OCI-LY7 (cell line): ENCODE measurements around the gene NLRP9. TPM values are rescaled to one million over a fixed set of nuclear protein-coding genes. Genes with fewer than 3 reads are reported as not detected.

Source experiments
- BruUV-seq: library from RNA; stranded (reverse); fragments of 400-500 nt; replicated peaks from 2 replicates; lab custom pipeline; 2021; lab: Mats Ljungman, UMichigan
- CTCF ChIA-PET: fragments of 300-600 bp; sonication (Branson Sonifier 250); formaldehyde crosslinking; loops from one replicate; lab custom pipeline; 2022; ENCODE audit warnings: antibody characterized with exemption; ENCODE audit not compliant: unreplicated experiment; lab: Charles Lee
- POLR2A ChIA-PET: fragments of 300-600 bp; sonication (Branson Sonifier 250); formaldehyde crosslinking; loops from one replicate; lab custom pipeline; 2022; ENCODE audit warnings: antibody characterized with exemption; lab: Charles Lee
- DNase-seq: peaks from one replicate; pipeline ENCODE4 v3.0.0-alpha.2; 2015; ENCODE audit warnings: low spot score
- H2AFZ ChIP-seq: fragments of 200-600 bp; sonication (generic), shearing (Covaris generic); 2 replicates; pipeline ENCODE4 v1.6.1; 2014; ENCODE audit warnings: mild to moderate bottlenecking, antibody characterized with exemption, low read length, moderate library complexity
- H3K27ac ChIP-seq: fragments of 200-600 bp; sonication (generic); 2 replicates; pipeline ENCODE4 v1.5.1; 2014; ENCODE audit warnings: mixed run types, low read depth, mild to moderate bottlenecking, moderate library complexity, low read length, inconsistent platforms; ENCODE audit not compliant: poor library complexity, severe bottlenecking
- H3K36me3 ChIP-seq: fragments of 200-600 bp; sonication (generic); 2 replicates; pipeline ENCODE4 v1.6.1; 2014; ENCODE audit warnings: mild to moderate bottlenecking, antibody characterized with exemption, low read length, moderate library complexity, mixed read lengths; ENCODE audit not compliant: insufficient read depth
- H3K4me1 ChIP-seq: fragments of 200-600 bp; sonication (generic); 2 replicates; pipeline ENCODE4 v1.5.1; 2014; ENCODE audit warnings: mild to moderate bottlenecking, low read length; ENCODE audit not compliant: insufficient read depth, poor library complexity, severe bottlenecking
- H3K4me2 ChIP-seq: fragments of 200-600 bp; sonication (generic); 2 replicates; pipeline ENCODE4 v1.6.1; 2014; ENCODE audit warnings: mild to moderate bottlenecking, low read length
- H3K4me3 ChIP-seq: fragments of 200-600 bp; sonication (generic); 2 replicates; pipeline ENCODE4 v1.5.1; 2014; ENCODE audit warnings: mild to moderate bottlenecking, low read depth, low read length; ENCODE audit not compliant: poor library complexity, severe bottlenecking
- H3K79me2 ChIP-seq: fragments of 200-600 bp; sonication (generic); 2 replicates; pipeline ENCODE4 v1.6.1; 2016; ENCODE audit warnings: low read depth, mild to moderate bottlenecking, low read length, moderate library complexity, mixed read lengths; ENCODE audit not compliant: insufficient read depth
- H3K9me2 ChIP-seq: fragments of 200-600 bp; sonication (generic); 2 replicates; pipeline ENCODE4 v1.6.1; 2016; ENCODE audit warnings: mild to moderate bottlenecking, low read length, mixed read lengths; ENCODE audit not compliant: insufficient read depth
- H3K9me3 ChIP-seq: fragments of 200-600 bp; sonication (generic); 2 replicates; pipeline ENCODE4 v1.6.1; 2014; ENCODE audit warnings: mild to moderate bottlenecking, mixed run types, low read length, mixed read lengths
- H4K20me1 ChIP-seq: fragments of 200-600 bp; sonication (generic); 2 replicates; pipeline ENCODE4 v1.6.1; 2014; ENCODE audit warnings: mild to moderate bottlenecking, antibody characterized with exemption, low read length, moderate library complexity, mixed read lengths; ENCODE audit not compliant: insufficient read depth
- EZH2phosphoT487 ChIP-seq: fragments of 200-600 bp; sonication (generic); IDR thresholded peaks from 2 replicates; pipeline ENCODE4 v1.6.1; 2018; ENCODE audit warnings: low read depth, borderline replicate concordance, mild to moderate bottlenecking, mixed run types, antibody characterized with exemption, low read length, moderate library complexity, mixed read lengths
- intact Hi-C: fragments of 100-400 bp; cut with micrococcal nuclease; formaldehyde crosslinking; loops from one replicate; pipeline ENCODE4 v1.10.0; 2022; ENCODE audit not compliant: unreplicated experiment
- total RNA-seq, 2 experiments: library from RNA; depleted of rRNA in 1 of 2; stranded (reverse); fragments of >200 nt in 1 of 2; shearing (Covaris generic) in 1 of 2; gene quantifications; 2 replicates each; pipeline ENCODE4 v1.2.3, GENCODE V29; 2014 to 2022
- TF ChIP-seq, protein P1 (sequence below): fragments of 200-600 bp; sonication (generic); conservative IDR thresholded peaks from 2 replicates; pipeline ENCODE4 v1.5.1; 2014; ENCODE audit warnings: mild to moderate bottlenecking, antibody characterized with exemption, low read length, moderate library complexity, mixed read lengths

NLRP9 gene
- total RNA-seq, 2 experiments from 2014 or later: not detected

DNA sequence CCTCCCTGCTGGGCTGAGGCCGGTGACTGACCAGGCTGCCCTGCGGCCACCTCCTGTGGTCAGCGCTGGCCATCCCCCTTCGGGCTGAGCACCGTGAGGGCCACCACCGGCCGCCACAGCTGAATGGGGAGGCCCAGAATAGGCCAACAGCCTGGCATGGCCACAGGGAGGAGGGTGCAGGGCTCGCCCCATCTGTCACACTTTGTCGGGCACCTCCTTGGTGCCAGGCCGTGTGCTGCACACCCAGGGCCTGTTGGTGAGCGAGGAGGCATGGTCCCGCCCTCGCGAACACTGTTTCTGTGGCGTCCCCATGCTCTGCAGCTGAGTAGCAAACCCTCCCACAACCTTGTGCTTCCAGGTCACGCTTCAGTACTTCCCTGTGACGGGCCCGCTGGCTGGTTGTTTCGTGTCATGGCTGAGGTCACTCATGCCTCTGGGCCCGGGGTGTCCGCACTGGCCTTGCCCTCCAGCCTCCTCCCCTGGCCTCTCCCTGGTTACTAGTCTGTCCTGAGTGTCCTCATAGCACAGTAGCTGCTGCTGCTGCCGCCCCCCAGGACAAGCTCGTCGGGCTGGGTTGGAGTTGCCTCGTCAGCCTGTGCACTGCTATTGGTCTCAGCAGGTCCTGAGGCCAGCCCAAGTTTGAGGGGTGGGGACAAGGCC is 48.0 kb downstream of the NLRP9 start:
- TF ChIP-seq, protein P1, sequence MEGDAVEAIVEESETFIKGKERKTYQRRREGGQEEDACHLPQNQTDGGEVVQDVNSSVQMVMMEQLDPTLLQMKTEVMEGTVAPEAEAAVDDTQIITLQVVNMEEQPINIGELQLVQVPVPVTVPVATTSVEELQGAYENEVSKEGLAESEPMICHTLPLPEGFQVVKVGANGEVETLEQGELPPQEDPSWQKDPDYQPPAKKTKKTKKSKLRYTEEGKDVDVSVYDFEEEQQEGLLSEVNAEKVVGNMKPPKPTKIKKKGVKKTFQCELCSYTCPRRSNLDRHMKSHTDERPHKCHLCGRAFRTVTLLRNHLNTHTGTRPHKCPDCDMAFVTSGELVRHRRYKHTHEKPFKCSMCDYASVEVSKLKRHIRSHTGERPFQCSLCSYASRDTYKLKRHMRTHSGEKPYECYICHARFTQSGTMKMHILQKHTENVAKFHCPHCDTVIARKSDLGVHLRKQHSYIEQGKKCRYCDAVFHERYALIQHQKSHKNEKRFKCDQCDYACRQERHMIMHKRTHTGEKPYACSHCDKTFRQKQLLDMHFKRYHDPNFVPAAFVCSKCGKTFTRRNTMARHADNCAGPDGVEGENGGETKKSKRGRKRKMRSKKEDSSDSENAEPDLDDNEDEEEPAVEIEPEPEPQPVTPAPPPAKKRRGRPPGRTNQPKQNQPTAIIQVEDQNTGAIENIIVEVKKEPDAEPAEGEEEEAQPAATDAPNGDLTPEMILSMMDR: no peak
- TF ChIP-seq EZH2phosphoT487: no peak
- POLR2A ChIA-PET: no interaction called here
- no TSS peak for BruUV-seq
- Histone ChIP-seq H3K9me2 (no peaks in the 10 kb centered on the region), H3K4me1 (no peaks in the 10 kb centered on the region), H3K4me2 (no peak overlapping the region), H3K9me3 (no peaks in the 10 kb centered on the region), H3K79me2 (peaks cover 7% of the 10 kb centered on the region; the same call in 1 of the 2 replicates), H3K4me3 (no peak overlapping the region), H2AFZ (no peak overlapping the region), H3K27ac (no peak overlapping the region), H3K36me3 (peaks cover 100% of the 10 kb centered on the region), H4K20me1 (no peaks in the 10 kb centered on the region)
- no peak for DNase-seq
- CTCF ChIA-PET: no interaction called here
- intact Hi-C loops: no loop called here

DNA sequence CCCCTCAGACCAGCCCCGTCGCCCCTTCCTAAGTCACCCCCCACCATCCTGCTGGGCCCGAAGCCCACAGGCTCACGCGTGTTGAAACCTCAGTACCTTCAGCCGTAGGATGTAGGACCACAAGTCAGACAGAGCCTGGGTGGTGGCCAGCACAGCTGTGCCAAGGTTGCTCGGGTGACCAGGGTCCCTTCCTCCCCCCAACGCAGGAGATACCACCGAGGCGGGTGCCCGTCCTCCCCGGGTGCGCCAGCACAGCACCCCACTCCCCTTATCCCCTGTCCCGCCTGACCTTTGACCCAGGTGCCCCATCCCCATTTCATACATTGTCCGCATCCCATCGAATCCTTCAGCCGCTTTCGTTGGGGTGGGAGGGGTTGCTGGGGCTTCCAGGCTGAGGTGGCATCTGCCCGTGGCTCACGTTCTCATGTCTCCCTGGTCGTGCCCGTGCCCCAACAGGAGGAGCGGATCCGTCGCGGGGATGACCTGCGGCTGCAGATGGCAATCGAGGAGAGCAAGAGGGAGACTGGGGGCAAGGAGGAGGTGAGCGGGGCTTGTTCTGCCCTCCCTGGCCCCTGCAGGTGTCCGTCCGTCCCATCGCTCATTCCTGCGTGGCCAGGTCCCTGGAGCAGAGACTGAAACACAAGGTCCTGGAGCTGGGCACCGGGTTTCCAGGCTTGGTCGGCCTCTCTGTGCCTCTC is 48.6 kb downstream of the NLRP9 start:
- POLR2A ChIA-PET: no interaction called here
- CTCF ChIA-PET: no interaction called here
- H3K4me3 ChIP-seq: no peak overlapping the region
- H3K36me3 ChIP-seq: peaks cover 100% of the 10 kb centered on the region
- intact Hi-C loops: no loop called here
- no peak overlapping the region for H3K27ac ChIP-seq
- no peak for DNase-seq
- H3K9me3 ChIP-seq: no peaks in the 10 kb centered on the region
- peaks cover 10% of the 10 kb centered on the region; the same call in 1 of the 2 replicates for H3K79me2 ChIP-seq
- BruUV-seq: no TSS peak
- H3K4me1 ChIP-seq: no peaks in the 10 kb centered on the region
- no peaks in the 10 kb centered on the region for H3K9me2 ChIP-seq
- TF ChIP-seq, protein P1: no peak
- no peak for TF ChIP-seq EZH2phosphoT487
- H2AFZ ChIP-seq: no peak overlapping the region
- no peak overlapping the region for H3K4me2 ChIP-seq
- no peaks in the 10 kb centered on the region for H4K20me1 ChIP-seq
